GM18520 (cell line): ENCODE results near the gene BRINP2.
A peak's percentile ranks its signal among the peaks of the same experiment; 100 is the strongest.

Experiments
- ATAC-seq: cut with Tn5 transposase; IDR thresholded peaks from one replicate; pipeline ENCODE4 v1.9.1; 2021; ENCODE audit not compliant: unreplicated experiment

Gene BRINP2

DNA sequence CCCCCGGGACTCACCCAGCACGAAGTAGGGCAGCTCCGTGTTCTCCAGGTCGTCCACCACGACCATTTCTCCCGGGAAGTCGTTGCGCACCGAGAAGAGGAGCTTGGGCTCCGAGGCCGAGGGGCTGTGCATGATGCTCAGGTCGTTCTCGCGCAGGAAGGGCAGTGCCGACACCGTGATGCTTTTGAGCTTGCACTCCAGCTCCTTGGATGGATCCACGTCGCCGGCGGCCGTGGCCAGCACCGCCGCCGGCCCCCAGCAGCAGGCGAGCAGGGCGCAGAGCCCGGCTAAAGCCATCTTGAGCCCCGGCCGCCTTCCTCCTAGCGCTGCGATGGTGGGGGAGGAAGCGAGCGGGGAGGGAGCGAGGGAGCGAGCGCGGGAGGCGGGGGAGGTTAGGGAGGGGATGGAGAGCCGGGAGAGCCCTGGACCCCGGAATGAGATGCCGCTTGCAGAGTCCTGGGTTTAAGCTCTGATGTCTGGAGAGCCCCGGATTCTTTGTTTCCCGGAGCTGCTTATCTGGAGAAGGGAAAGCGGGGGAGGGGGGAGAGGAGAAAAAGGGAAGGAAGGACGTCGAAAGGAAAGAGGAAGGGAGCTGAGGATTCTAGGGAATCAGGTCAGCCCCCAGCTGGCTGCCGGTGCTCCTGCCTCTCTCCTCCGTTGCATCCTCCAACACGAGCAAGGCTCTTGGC, 6.2 kb upstream of the BRINP2 start, which contains the start of gene ASTN1:
Gene ASTN1 (minus strand): TSS at position 333 of the 689 bp plus-strand sequence. CDS start 36 bp downstream, at position 297.
- ATAC-seq = no peak

DNA sequence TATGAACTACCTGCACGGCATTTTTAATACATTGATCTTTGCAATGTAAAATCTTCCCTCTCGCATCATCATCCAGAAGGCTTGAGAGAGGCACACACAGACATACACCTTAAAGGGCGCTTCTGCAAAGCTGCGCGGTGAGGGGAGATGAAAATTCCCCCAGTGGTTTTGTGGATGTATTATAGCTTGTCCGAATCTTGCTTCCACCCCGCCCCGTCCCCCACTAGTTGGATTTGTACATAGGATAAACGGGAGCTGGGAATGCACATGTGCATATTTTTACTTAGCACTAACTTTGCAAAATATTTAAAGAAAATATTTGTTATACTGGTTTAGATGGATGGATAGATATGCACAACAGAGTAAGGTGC, 5.7 kb upstream of the BRINP2 start:
- no peak for ATAC-seq

DNA sequence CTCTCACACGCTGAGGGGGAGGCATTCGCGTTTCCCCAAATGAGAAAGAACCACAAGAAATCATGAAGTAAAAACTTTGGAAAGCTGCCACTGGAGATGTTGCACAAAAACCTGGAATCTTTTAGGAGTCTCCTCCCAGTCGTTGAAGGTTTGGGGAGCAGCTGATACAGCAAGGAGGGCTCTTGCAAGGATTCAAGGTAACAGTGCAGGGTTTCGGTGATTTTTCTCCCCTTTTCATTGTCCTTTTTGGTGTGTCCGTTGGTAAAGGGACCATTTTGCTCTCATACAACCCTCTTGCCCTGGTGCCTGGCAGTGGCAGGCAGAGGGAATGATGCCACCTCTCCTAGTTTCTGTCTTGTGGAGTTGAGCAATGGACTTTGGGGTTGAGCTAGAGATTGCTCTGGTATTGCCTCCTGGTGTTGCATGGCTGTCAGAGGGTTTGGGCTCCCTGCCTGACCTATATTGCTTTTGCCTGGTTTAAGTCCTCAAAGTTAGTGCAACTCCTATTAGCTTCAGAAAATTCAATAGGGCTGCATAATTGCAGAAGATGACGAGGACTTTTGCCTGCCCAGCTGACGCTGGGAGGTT, 872 bp downstream of the BRINP2 start:
- no peak for ATAC-seq

DNA sequence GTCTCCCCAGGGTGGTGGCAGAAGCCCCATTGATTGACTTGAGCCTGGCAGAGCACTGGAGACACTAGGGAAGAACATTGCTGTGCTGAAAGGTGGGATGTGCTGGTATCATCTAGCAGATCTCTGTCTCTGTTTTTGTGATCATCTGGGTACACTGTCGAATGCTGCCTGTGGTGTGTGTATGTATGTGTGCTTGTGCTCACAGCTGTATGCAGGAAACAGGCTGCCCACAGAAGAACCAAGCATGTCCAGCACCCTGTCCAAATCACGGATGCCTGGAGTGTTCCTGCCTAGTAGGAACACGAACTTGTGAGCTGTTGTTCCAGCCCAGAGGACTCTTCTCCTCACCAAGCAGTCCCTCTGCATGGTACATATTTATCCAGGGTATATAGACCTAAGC, 1.5 kb downstream of the BRINP2 start:
- no peak for ATAC-seq

DNA sequence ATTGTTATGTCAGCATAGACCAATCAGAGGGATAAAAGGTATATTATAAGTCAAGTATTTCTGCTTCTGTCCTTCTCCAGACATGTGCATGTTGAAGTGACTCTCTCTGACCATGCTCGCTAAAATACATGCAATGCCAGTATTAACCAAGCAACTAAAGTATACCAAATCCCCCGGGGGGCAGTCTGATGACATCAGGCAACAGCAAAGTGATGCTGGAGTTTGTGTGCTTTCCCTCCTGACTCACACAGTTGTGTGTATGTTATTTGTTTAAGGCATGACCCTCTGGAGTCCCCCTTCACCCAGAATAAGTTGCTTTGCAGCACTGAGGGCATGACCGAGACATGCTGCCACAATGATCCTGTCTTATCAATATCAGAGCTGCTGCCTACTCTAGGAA, 2.1 kb downstream of the BRINP2 start:
- ATAC-seq = no peak

DNA sequence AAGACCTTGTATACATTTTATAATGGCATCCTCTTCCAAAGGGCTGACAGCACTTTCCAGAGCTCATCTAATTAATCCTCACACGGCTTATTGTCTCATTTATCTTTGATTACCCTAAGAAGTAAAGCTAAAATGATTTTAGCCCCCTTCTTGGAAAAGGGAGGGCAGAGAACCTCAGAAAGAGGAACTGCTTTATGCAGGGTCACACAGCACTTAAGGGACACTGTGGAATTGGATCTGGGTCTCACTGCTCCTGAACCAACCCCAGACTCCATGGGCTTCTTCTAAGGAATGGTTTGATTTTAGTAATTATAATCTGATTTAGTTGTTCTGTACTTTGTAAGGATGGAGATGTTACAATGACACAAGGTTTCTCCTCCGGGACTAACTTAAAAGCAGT, 3.2 kb downstream of the BRINP2 start:
- no peak for ATAC-seq

DNA sequence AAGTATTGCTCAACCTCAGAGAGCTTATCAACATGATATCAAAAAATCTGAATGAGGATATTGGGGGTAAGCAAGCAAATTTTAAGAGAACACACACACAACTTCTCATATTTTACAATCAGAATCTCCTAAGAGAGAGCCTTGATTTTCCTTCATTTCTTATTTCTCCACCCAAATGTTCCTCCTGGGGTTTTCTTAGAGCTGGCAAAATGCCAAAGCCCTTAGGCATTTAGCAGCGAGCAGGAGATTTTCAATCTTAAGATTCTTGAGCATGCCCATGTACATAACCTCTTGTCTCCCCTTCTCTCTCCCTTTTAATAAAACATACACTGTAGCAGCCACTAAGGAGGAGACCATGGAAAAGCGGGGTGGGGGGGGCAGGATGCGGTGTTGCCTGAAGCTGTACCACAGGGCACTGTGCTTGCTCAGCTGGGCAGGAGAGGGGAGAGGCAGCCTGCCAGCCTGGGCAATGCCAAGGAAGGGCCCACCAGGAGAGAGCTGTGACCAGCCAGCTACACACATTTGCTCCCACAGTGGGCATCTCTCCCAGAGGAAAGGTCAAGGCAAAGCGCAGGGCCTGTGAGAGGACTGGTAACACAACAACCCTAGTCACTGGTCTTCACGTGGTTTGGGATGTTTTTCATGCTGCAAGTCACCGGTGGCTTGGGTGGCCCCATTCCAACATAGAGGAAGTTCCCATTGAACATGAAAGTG, 4.3 kb downstream of the BRINP2 start:
- no peak for ATAC-seq

DNA sequence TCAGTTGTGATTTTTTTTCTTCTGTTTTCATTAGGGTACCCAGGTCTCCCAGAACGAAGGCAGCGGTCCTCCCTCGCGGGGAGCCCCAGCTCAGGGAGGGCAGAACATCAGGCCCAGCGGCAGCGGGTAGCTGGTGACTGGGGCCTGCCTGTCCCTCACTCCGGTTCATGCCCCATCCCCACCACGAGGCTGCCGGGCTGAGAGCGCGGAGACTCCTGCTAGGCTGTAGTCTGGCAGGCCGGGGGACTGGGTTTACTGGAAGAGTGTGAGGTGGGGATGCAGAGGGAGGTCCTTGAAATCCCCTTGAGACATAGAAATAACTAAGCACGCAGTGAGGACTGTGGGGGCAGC, 10.5 kb downstream of the BRINP2 start:
- no peak for ATAC-seq

DNA sequence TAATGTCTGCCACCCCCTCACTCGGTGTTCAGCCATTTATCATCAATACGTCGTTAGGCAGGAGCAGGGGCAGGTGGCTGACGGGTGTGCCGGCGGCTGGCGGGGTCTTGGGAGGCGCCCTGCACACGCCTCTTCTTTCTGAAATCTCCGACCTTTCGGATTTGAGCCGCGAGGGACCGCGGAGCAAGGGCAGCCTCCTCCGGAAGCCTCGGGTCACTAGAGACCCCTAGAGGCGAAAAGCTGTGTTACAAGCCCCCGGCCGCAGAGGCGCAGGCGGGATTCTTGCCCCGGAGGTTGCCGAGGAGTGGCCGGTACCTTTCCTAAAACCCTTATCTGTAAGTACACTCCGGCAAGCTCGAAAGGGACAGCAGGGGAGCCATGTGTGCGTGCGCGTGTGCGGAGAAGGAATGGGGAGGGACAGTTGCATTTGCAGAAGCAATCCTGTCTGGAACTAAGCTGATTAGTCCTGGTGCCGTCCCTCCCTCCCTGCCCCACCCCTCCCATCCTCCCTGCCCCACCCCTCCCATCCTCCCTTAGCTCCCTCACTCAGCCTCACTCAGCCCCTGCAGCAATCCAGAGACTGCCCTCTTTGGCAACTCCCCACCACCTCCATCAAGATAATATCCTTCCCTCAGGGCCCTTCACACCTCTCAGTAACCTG, 11.0 kb downstream of the BRINP2 start:
- peak; percentile 73 for ATAC-seq

DNA sequence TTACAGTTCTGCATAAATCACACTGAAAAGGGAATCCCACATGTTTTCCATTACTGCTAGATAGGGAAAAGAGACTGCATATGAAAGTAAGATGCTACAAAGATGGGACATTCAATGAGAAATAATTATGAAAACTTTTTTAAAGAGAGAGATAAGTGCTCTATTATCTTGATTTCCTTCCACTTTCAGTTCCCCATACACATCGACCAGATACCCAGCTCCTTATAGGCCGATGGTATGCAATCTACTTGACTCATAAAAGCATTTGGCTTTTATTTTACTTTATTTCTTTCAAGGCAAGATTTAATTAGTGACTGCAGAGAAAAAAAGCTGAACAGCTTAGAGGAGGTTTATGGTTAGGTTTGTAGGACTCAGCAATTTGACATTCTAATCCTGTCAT, 13.1 kb downstream of the BRINP2 start:
- ATAC-seq = no peak

DNA sequence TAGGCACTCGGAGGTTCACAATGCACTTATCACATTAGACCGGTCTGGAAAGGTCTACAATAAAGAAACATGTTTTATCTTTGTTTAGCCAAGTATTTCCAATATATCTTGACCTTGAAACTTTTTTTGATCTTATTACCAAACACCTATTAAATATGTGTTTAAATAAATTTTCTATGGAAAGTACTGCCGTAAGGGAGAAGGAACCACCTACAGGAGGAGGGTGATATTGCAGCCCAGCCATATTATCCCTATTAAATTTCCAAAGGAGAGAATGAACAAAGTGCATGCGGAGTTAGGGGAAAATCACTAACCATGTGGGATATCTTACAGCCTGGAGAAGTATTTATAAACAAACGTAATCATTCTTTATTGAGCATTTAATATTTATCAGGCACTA, 14.5 kb downstream of the BRINP2 start:
- ATAC-seq = no peak

DNA sequence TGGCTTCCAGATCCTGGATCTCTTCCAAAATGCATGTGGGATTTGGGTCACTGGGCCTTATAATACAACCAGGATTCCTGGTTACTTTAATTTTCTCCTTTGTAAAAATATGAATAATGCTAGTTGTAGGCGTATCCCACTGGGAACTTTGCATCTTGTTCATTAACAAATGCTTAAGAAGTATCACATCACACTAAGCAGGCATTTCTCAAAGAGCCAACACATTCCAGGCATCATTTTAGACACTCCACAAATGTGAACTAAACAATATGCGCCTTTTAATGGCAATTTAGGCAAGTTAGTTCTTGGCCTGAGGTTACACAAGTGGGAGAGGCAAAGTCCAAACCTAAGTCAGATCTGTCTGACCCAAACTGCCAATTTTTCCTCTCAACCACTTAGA, 15.9 kb downstream of the BRINP2 start:
- no peak for ATAC-seq

DNA sequence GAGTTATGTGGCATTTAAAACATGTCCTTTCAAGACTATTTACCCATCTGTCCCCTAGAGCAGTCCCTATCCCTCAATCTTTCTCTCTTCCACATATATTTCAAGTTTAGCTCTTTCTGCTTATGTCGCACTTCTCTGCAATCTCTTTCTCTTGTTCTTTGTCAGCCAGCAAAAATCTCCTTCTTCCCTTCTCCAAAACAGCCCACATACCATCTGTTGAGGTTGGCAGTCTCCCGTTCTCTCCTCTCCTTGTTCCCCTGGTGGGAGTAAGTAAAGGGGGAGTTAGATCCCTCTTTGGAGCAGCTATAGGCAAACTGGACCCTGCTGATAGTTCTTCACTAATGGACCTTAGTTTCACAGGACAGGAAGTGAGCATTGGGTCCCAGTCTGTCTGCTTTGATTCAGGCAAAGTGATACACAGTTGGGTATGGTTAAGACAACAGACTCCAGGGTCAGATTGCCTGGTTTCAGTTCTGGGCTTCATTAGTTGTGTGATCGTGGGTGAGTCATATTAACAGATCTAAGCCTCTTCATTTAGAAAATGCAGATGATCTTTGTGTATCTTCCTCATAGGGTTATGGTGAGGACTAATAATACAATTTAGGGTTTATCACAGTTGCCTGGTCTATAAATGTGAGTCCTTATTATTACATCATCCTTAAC, 19.7 kb downstream of the BRINP2 start:
- no peak for ATAC-seq

DNA sequence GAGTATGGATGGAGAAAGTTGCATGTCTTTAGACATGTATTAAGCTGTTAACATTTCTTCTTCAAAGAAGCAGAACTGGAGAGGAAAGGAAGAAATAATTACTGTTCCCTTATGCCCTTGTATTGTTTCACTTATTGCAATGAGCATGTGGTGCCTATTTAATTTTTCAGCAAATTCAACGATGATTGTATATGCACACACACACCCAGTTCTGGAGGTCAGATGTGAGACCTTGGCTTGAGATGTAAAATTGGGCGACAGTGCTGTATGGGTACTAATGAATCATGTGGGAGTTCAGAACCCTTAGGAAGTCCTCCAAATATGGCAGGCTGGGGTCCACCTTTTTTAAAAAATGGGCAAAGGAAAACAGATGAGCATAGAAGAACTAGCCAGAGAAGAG, 27.5 kb downstream of the BRINP2 start:
- ATAC-seq = no peak

DNA sequence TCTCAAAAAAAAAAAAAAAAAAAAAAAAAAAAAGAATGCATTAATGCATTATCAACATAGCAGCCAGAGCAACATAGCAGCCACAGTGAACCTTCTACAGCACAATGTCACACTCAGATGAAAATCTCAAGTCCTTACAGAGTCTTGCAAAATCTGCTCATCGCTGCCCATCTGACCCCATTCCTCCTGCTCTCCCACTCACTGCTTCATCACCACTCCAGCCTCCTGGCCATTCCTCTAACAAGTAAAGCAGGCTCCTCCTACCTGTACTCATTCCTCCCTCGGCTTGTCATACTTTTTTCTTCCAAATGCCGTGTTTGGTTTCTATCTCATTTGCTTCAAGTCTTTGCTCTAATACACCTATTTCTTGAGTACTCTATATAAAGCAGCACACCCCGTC, 29.5 kb downstream of the BRINP2 start:
- ATAC-seq = no peak

DNA sequence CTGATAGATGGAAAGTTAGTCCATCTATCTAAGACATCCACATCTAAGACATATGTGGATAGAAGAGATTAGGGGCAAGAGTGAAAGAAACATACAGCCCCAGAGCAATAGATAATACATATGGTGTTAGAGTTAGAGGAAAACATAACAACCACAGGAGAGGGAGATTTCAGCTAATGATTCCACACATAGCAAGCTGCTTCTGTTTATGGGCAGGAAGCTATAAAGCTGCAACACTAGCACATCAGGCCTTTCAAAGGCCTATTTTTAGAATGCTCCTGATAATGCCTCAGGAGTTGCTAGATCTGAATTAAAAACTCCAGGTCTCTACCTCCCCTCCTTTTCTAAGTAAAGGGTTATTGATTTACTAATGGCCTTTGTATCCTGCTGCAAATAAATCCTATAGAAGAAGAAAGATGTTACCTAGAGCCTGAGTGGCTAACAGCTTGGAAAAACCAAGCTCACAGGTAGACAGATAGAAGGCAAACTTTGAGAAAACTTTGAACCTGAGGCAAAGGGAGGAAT, 36.1 kb downstream of the BRINP2 start:
- no peak for ATAC-seq

DNA sequence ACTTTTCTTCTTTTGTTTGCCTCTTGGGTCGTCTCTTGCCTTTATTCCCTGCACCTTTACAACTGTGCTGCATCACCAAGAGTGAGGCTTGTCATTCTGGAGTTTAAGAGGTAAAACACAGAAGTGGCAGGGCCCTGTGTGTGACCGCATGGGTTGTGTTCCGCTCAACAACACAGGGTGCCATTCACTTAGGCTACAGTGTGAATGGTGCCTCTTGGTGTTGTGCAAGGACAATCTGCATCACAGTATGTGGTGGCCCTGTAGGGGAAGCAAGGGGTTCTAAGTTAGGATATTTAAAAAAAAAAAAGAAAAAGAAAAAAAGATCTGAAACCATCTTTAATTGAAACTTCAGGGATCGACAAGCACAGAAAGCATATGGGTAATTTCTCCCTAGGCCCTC, 38.2 kb downstream of the BRINP2 start:
- ATAC-seq = no peak

DNA sequence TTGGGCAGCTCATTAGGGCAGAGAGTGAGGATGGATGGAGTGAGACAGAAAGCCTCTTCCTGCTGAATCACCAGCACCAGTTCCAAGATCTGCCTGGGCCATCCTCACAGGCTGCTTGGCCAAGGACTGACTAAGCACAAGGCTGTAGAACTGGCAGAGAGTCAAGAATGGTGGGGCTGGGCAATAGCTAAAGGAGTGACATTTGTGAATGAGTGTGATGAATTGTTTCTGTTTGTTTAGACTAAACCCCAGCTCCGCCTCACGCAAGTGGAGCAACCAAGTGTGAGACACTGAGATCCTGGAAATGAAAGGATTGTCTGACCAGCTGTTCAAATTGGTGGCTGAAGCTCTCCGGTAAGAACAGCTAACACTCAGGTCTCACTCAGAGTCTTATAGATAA, 38.6 kb downstream of the BRINP2 start:
- ATAC-seq = no peak

DNA sequence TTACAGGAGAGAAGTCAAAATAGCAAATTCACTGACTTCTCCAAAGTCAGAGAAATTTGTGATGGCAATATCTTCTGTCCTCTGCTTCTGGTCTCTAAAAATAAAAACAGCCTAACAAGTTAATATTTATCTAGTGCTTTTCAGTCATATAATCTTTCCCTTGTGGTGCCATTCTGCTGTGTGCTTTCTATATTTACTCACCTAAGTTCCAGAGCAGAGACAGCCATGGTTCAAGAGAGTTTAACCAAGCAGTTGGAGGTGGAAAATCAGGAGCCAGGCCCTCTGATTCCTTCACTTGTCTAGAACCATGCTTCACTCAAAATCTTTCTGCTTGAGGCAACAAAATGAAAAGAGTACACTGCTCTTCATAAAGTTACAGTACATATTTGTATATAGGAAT, 39.3 kb downstream of the BRINP2 start:
- ATAC-seq = no peak

DNA sequence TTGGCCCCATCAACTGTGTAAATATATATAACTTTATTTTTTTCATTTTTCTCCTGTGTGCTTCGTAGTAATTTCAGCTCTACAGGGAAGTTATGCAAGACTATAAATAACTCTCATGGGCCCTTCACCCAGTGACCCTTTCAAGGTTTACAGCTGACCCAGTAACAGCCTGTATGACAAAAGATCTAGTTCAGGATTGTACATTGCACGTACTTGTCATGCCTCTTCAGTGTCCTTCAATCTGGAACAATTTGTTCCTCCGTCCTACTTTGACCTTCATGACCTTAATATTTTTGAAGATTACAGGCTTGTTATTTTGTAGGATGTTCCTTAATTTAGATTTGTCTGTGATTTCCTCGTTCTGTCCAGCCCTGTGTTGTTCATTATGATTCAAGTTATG, 40.5 kb downstream of the BRINP2 start:
- no peak for ATAC-seq

DNA sequence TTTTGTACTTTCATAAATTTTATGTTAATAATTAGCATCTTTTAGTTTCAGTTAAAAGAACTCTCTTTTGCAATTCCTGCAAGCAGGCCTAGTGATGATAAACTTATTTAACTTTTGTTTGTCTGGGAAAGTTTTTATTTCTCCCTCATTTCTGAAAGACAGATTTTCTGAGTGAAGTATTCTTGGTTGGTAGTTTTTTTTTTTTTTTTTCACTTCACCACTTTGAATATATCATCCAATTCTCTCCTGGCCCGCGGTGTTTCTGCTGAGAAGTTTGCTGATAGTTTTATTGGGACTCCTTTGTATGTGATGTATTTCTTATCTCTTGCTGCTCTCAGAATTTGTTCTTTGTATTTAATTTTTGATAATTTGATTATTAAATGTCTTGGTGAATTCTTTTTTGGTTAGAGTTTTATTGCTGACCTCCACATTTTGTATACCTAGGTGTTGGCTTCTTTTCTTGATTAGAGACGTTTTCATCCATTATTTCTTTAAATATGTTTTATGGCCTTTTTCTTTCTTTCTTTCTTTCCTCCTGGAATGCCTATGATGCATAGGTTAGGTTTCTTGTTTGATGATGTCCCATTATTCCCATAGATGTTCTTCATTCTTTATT, 45.9 kb downstream of the BRINP2 start:
- ATAC-seq = no peak
